GM23338 (cell line): ENCODE measurements around the gene GTPBP1. TPM values are rescaled to one million over a fixed set of nuclear protein-coding genes. Genes with fewer than 3 reads are reported as not detected.

Source experiments
- ATAC-seq: fragments of 200-7000 bp; cut with Tn5 transposase; 3 replicates; pipeline ENCODE4 v1.9.1; 2020
- DNase-seq: peaks from one replicate; pipeline ENCODE4 v3.0.0-alpha.2; 2015; ENCODE audit warnings: low spot score
- H2AFZ ChIP-seq: fragments of 200-600 bp; sonication (generic); 2 replicates; pipeline ENCODE4 v1.8.0; 2016; ENCODE audit warnings: antibody characterized with exemption, mild to moderate bottlenecking, moderate library complexity
- H3F3A ChIP-seq: fragments of 200-600 bp; sonication (generic); replicated peaks from 2 replicates; pipeline ENCODE4 v1.8.0; 2017; ENCODE audit warnings: antibody characterized with exemption, mixed run types, low read depth
- H3K27ac ChIP-seq: fragments of 200-600 bp; sonication (generic); 2 replicates; pipeline ENCODE4 v1.6.1; 2016; ENCODE audit warnings: low read depth
- H3K27me3 ChIP-seq: fragments of 200-600 bp; sonication (generic); 2 replicates; pipeline ENCODE4 v1.8.0; 2016; ENCODE audit warnings: mild to moderate bottlenecking, mixed run types, moderate library complexity; ENCODE audit not compliant: insufficient read depth
- H3K36me3 ChIP-seq: fragments of 200-600 bp; sonication (generic); 2 replicates; pipeline ENCODE4 v1.8.0; 2016; ENCODE audit warnings: mild to moderate bottlenecking; ENCODE audit not compliant: insufficient read depth
- H3K4me1 ChIP-seq: fragments of 200-600 bp; sonication (generic); 2 replicates; pipeline ENCODE4 v1.8.0; 2016; ENCODE audit warnings: mild to moderate bottlenecking, moderate library complexity; ENCODE audit not compliant: insufficient read depth
- H3K4me2 ChIP-seq: fragments of 200-600 bp; sonication (generic); 2 replicates; pipeline ENCODE4 v1.7.1; 2017; ENCODE audit warnings: mixed run types
- H3K4me3 ChIP-seq: fragments of 200-600 bp; sonication (generic); 2 replicates; pipeline ENCODE4 v1.6.1; 2016; ENCODE audit warnings: mixed run types
- H3K79me2 ChIP-seq: fragments of 200-600 bp; sonication (generic); replicated peaks from 2 replicates; pipeline ENCODE4 v1.8.0; 2017; ENCODE audit warnings: mild to moderate bottlenecking; ENCODE audit not compliant: insufficient read depth
- H3K9me2 ChIP-seq: fragments of 200-600 bp; sonication (generic); 2 replicates; pipeline ENCODE4 v1.8.0; 2017; ENCODE audit not compliant: insufficient read depth
- H4K20me1 ChIP-seq: fragments of 200-600 bp; sonication (generic); replicated peaks from 2 replicates; pipeline ENCODE4 v1.8.0; 2017; ENCODE audit warnings: mild to moderate bottlenecking; ENCODE audit not compliant: insufficient read depth
- H3K27ac Mint-ChIP-seq: 2 replicates; pipeline ENCODE4 v1.8.0; 2020; ENCODE audit warnings: inconsistent platforms, mild to moderate bottlenecking, moderate library complexity, mixed read lengths
- H3K27me3 Mint-ChIP-seq: 3 replicates; pipeline ENCODE4 v1.8.0; 2022; ENCODE audit warnings: low read depth, mild to moderate bottlenecking, moderate library complexity, mixed read lengths, inconsistent platforms; ENCODE audit not compliant: insufficient read depth, poor library complexity
- H3K36me3 Mint-ChIP-seq: 3 replicates; pipeline ENCODE4 v1.8.0; 2021; ENCODE audit warnings: low read depth, mild to moderate bottlenecking, inconsistent platforms, moderate library complexity, mixed read lengths
- H3K4me1 Mint-ChIP-seq: 3 replicates; pipeline ENCODE4 v1.8.0; 2020; ENCODE audit warnings: mild to moderate bottlenecking, inconsistent platforms, mixed read lengths
- H3K4me3 Mint-ChIP-seq: 3 replicates; pipeline ENCODE4 v1.8.0; 2021; ENCODE audit warnings: moderate library complexity, mild to moderate bottlenecking, inconsistent platforms, mixed read lengths
- H3K9me3 Mint-ChIP-seq: 3 replicates; pipeline ENCODE4 v1.8.0; 2020; ENCODE audit warnings: moderate library complexity, mild to moderate bottlenecking, inconsistent platforms, mixed read lengths
- CREB1 ChIP-seq: fragments of 250-450 bp; sonication (Bioruptor Pico); IDR thresholded peaks from 2 replicates; pipeline ENCODE4 v1.5.0; 2020; ENCODE audit warnings: low read depth, mild to moderate bottlenecking, moderate library complexity
- EZH2 ChIP-seq: fragments of 200-600 bp; sonication (generic); IDR thresholded peaks from one replicate; pipeline ENCODE4 v1.8.0; 2017; ENCODE audit warnings: antibody characterized with exemption, mild to moderate bottlenecking, low read depth; ENCODE audit not compliant: unreplicated experiment
- EZH2phosphoT487 ChIP-seq: fragments of 200-600 bp; sonication (generic); IDR thresholded peaks from one replicate; pipeline ENCODE4 v1.8.1; 2018; ENCODE audit warnings: antibody characterized with exemption; ENCODE audit not compliant: unreplicated experiment
- JUNB ChIP-seq: IDR thresholded peaks from one replicate; pipeline ENCODE4 v1.6.1; 2016; ENCODE audit warnings: antibody characterized with exemption; ENCODE audit not compliant: unreplicated experiment
- NANOG ChIP-seq: IDR thresholded peaks from 2 replicates; pipeline ENCODE4 v1.6.1; 2016; ENCODE audit warnings: antibody characterized with exemption, borderline replicate concordance
- POLR2AphosphoS5 ChIP-seq: IDR thresholded peaks from 2 replicates; pipeline ENCODE4 v1.6.1; 2016; ENCODE audit warnings: antibody characterized with exemption, low read depth
- STAT1 ChIP-seq: IDR thresholded peaks from one replicate; pipeline ENCODE4 v1.6.1; 2016; ENCODE audit warnings: antibody characterized with exemption; ENCODE audit not compliant: unreplicated experiment
- ZNF114 ChIP-seq: fragments of 250-450 bp; sonication (Bioruptor Pico); IDR thresholded peaks from 2 replicates; pipeline ENCODE4 v1.5.0; 2020; ENCODE audit warnings: mild to moderate bottlenecking, moderate library complexity
- ZNF331 ChIP-seq: fragments of 250-450 bp; sonication (Bioruptor Pico); IDR thresholded peaks from 2 replicates; pipeline ENCODE4 v1.5.0; 2020; ENCODE audit warnings: low read depth, mild to moderate bottlenecking, moderate library complexity
- polyA plus RNA-seq: library from polyadenylated mRNA; unstranded; fragments of >200 nt; fragmentation: Nextera tagmentation; extraction: Ambion mirVana; gene quantifications from 2 replicates; pipeline ENCODE4 v1.2.1, GENCODE V29; 2016
- total RNA-seq: library from RNA; depleted of rRNA; stranded (reverse); fragments of >200 nt; shearing (Covaris generic); gene quantifications from 2 replicates; pipeline ENCODE4 v1.2.3, GENCODE V29; 2014
- TF ChIP-seq, protein P1 (sequence below): fragments of 250-450 bp; sonication (Bioruptor Pico); IDR thresholded peaks from 2 replicates; pipeline ENCODE4 v1.5.0; 2020; ENCODE audit warnings: mild to moderate bottlenecking, moderate library complexity
- TF ChIP-seq, protein P2 (sequence below): IDR thresholded peaks from one replicate; pipeline ENCODE4 v1.6.1; 2018; ENCODE audit warnings: antibody characterized with exemption; ENCODE audit not compliant: unreplicated experiment
- TF ChIP-seq, protein P3 (sequence below), 2 experiments: fragments of 200-600 bp in 1 of 2; sonication (generic) in 1 of 2; conservative IDR thresholded peaks; 2 replicates each; pipeline versions ENCODE4 v1.5.1 to v1.6.1; 2016 to 2017; ENCODE audit warnings: antibody characterized with exemption in 2 of 2, low read depth in 2 of 2, mild to moderate bottlenecking in 2 of 2, moderate library complexity in 1 of 2
- TF ChIP-seq, protein P4 (sequence below): IDR thresholded peaks from 2 replicates; pipeline ENCODE4 v1.6.1; 2016; ENCODE audit warnings: antibody characterized with exemption

The GTPBP1 gene
- total and polyA plus RNA-seq, 2 experiments from 2014 or later, result 27.2 to 88.4 TPM

DNA sequence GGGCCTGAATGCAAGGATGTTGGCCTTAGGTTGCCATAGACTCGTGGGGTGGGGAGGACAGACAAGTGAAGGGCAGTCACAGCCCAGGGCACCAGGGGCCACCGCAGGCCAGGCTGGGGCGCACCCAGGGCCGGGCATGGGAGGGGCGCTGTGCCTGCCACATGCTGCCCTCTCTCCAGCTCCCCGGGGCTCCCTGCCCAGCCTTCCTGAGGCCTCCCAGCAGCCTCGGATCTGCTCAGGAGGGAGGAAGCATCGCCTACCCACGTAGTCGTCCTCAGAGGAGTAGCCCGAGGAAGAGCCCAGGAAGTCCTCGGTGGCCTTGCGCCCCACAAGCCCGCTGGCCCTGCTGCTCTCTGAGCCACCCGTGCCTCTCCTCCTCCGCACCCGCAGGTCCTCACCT is 44.9 kb downstream of the GTPBP1 start:
- Histone ChIP-seq H3K9me2 (no peaks in the 10 kb centered on the region), H3F3A (no peaks in the 10 kb centered on the region), H3K4me1 (peaks cover 17% of the 10 kb centered on the region; the same call in 1 of the 2 replicates), H3K27me3 (0 out of 2 replicates have a peak, but pooled peaks cover 3% of the 10 kb centered on the region), H3K79me2 (no peaks in the 10 kb centered on the region), H3K4me2 (no peak overlapping the region), H4K20me1 (no peaks in the 10 kb centered on the region), H2AFZ (no peak overlapping the region), H3K27ac (no peak overlapping the region), H3K36me3 (no peaks in the 10 kb centered on the region), H3K4me3 (no peak overlapping the region)
- no peak for ATAC-seq
- TF ChIP-seq, protein P1, sequence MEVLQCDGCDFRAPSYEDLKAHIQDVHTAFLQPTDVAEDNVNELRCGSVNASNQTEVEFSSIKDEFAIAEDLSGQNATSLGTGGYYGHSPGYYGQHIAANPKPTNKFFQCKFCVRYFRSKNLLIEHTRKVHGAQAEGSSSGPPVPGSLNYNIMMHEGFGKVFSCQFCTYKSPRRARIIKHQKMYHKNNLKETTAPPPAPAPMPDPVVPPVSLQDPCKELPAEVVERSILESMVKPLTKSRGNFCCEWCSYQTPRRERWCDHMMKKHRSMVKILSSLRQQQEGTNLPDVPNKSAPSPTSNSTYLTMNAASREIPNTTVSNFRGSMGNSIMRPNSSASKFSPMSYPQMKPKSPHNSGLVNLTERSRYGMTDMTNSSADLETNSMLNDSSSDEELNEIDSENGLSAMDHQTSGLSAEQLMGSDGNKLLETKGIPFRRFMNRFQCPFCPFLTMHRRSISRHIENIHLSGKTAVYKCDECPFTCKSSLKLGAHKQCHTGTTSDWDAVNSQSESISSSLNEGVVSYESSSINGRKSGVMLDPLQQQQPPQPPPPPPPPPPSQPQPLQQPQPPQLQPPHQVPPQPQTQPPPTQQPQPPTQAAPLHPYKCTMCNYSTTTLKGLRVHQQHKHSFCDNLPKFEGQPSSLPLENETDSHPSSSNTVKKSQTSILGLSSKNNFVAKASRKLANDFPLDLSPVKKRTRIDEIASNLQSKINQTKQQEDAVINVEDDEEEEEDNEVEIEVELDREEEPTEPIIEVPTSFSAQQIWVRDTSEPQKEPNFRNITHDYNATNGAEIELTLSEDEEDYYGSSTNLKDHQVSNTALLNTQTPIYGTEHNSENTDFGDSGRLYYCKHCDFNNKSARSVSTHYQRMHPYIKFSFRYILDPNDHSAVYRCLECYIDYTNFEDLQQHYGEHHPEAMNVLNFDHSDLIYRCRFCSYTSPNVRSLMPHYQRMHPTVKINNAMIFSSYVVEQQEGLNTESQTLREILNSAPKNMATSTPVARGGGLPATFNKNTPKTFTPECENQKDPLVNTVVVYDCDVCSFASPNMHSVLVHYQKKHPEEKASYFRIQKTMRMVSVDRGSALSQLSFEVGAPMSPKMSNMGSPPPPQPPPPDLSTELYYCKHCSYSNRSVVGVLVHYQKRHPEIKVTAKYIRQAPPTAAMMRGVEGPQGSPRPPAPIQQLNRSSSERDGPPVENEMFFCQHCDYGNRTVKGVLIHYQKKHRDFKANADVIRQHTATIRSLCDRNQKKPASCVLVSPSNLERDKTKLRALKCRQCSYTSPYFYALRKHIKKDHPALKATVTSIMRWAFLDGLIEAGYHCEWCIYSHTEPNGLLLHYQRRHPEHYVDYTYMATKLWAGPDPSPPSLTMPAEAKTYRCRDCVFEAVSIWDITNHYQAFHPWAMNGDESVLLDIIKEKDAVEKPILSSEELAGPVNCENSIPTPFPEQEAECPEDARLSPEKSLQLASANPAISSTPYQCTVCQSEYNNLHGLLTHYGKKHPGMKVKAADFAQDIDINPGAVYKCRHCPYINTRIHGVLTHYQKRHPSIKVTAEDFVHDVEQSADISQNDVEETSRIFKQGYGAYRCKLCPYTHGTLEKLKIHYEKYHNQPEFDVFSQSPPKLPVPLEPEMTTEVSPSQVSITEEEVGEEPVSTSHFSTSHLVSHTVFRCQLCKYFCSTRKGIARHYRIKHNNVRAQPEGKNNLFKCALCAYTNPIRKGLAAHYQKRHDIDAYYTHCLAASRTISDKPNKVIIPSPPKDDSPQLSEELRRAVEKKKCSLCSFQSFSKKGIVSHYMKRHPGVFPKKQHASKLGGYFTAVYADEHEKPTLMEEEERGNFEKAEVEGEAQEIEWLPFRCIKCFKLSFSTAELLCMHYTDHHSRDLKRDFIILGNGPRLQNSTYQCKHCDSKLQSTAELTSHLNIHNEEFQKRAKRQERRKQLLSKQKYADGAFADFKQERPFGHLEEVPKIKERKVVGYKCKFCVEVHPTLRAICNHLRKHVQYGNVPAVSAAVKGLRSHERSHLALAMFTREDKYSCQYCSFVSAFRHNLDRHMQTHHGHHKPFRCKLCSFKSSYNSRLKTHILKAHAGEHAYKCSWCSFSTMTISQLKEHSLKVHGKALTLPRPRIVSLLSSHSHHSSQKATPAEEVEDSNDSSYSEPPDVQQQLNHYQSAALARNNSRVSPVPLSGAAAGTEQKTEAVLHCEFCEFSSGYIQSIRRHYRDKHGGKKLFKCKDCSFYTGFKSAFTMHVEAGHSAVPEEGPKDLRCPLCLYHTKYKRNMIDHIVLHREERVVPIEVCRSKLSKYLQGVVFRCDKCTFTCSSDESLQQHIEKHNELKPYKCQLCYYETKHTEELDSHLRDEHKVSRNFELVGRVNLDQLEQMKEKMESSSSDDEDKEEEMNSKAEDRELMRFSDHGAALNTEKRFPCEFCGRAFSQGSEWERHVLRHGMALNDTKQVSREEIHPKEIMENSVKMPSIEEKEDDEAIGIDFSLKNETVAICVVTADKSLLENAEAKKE (CRISPR knock-in tag), result no peak
- TF ChIP-seq EZH2, result no peak
- TF ChIP-seq POLR2AphosphoS5, result no peak
- TF ChIP-seq ZNF114, result no peak
- no peak for TF ChIP-seq CREB1 (CRISPR knock-in tag)
- TF ChIP-seq STAT1, result no peak
- TF ChIP-seq JUNB, result no peak
- TF ChIP-seq EZH2phosphoT487, result no peak
- TF ChIP-seq, protein P2, sequence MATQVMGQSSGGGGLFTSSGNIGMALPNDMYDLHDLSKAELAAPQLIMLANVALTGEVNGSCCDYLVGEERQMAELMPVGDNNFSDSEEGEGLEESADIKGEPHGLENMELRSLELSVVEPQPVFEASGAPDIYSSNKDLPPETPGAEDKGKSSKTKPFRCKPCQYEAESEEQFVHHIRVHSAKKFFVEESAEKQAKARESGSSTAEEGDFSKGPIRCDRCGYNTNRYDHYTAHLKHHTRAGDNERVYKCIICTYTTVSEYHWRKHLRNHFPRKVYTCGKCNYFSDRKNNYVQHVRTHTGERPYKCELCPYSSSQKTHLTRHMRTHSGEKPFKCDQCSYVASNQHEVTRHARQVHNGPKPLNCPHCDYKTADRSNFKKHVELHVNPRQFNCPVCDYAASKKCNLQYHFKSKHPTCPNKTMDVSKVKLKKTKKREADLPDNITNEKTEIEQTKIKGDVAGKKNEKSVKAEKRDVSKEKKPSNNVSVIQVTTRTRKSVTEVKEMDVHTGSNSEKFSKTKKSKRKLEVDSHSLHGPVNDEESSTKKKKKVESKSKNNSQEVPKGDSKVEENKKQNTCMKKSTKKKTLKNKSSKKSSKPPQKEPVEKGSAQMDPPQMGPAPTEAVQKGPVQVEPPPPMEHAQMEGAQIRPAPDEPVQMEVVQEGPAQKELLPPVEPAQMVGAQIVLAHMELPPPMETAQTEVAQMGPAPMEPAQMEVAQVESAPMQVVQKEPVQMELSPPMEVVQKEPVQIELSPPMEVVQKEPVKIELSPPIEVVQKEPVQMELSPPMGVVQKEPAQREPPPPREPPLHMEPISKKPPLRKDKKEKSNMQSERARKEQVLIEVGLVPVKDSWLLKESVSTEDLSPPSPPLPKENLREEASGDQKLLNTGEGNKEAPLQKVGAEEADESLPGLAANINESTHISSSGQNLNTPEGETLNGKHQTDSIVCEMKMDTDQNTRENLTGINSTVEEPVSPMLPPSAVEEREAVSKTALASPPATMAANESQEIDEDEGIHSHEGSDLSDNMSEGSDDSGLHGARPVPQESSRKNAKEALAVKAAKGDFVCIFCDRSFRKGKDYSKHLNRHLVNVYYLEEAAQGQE, result no peak
- TF ChIP-seq NANOG, result no peak
- no peak for TF ChIP-seq ZNF331 (CRISPR knock-in tag)
- TF ChIP-seq, protein P3, sequence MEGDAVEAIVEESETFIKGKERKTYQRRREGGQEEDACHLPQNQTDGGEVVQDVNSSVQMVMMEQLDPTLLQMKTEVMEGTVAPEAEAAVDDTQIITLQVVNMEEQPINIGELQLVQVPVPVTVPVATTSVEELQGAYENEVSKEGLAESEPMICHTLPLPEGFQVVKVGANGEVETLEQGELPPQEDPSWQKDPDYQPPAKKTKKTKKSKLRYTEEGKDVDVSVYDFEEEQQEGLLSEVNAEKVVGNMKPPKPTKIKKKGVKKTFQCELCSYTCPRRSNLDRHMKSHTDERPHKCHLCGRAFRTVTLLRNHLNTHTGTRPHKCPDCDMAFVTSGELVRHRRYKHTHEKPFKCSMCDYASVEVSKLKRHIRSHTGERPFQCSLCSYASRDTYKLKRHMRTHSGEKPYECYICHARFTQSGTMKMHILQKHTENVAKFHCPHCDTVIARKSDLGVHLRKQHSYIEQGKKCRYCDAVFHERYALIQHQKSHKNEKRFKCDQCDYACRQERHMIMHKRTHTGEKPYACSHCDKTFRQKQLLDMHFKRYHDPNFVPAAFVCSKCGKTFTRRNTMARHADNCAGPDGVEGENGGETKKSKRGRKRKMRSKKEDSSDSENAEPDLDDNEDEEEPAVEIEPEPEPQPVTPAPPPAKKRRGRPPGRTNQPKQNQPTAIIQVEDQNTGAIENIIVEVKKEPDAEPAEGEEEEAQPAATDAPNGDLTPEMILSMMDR (conservative IDR thresholded peaks at IDR 0.05; ENCODE audit: low read depth in 2 of 2), result no peak
- TF ChIP-seq, protein P4, sequence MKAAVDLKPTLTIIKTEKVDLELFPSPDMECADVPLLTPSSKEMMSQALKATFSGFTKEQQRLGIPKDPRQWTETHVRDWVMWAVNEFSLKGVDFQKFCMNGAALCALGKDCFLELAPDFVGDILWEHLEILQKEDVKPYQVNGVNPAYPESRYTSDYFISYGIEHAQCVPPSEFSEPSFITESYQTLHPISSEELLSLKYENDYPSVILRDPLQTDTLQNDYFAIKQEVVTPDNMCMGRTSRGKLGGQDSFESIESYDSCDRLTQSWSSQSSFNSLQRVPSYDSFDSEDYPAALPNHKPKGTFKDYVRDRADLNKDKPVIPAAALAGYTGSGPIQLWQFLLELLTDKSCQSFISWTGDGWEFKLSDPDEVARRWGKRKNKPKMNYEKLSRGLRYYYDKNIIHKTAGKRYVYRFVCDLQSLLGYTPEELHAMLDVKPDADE, result no peak
- DNase-seq, result no peak
- H3K27me3 Mint-ChIP-seq, result peaks cover 9% of the 10 kb centered on the region
- H3K9me3 Mint-ChIP-seq, result no peaks in the 10 kb centered on the region
- H3K4me1 Mint-ChIP-seq, result peaks cover 12% of the 10 kb centered on the region
- no peak overlapping the region for H3K4me3 Mint-ChIP-seq
- peaks cover 3% of the 10 kb centered on the region; the same call in 2 of the 3 replicates for H3K36me3 Mint-ChIP-seq
- no peak overlapping the region for H3K27ac Mint-ChIP-seq
